Measurements from ENCODE around the gene ZC3H7A.
"Not testable (repeated sequence)": the region's sequence is repeated elsewhere in the genome, so short reads cannot be mapped to it uniquely, and the experiment has no call there.

Gene ZC3H7A

DNA sequence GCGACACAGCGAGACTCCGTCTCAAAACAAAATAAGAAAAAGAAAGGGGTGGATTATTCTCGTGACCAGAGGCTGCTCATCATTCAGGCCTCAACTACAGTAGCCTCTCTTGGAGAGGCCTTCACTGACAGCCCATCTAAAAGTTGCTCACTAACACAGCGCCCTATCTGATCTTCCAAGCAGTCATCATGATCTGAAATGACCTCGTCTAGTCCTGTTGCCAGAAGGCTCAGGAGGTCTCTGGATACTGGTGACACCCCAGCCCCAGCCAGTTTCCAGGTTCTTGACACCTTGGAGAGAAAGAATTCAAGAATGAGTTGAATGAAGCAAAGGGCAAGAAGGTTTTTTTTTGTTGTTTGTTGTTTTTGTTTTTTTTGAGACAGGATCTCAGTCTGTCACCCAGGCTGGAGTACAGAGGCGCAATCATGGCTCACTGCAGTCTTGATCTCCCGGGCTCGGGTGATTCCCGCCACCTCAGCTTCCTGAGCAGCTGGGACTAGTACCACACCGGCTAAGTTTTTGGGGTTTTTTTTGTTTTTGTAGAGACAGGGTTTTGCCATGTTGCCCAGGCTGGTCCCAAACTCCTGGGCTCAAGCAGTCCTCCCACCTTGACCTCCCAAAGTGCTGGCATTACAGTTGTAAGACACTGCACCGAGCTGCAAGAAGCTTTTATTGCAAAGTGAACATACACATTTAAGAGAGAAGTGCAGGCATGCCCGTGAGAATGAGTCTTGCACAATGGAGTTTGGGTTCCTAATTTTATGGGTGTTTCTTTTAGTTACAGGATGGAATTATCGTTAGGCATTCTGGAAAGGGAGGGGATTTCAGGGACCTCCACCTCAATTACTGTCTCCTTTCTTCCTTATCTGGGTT lies 2.7 kb upstream of the ZC3H7A start:
- DNase-seq (ENCODE audit: low read depth in 2 of 2) = no peak

DNA sequence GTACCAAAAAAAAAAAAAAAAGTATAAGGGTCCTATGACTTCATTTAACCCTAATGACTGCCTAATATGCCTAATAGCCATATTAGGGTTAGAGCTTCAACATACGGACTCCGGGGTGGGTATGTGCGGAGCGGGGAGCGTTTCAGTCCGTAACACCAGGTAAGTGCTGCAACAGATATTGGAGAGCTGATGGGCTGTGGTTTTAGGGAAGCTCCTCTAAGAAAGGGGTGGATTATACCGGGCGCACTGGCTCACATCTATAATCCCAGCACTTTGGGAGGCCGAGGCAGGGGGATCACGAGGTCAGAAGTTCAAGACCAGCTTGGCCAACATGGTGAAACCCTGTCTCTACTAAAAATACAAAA lies 1.9 kb upstream of the ZC3H7A start:
- DNase-seq (ENCODE audit: low read depth in 2 of 2) = no peak

DNA sequence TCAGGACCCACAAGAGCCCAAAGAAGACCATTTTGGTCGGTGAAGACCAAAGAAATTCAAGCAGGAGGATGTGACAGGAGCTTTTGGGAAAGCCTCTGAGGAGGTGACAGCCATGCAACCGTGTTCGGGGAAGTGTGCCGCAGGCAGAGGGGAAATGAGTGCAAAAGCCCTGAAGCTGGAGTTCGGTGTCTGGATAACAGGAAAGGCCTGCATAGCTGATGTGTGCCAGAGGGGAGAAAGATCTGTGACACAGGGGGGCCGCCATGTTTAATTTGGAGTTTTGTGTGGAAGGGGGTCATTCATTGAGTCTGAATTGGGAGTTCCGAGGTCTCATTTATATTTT lies 870 bp upstream of the ZC3H7A start:
- no peak for DNase-seq (ENCODE audit: low read depth in 2 of 2)

DNA sequence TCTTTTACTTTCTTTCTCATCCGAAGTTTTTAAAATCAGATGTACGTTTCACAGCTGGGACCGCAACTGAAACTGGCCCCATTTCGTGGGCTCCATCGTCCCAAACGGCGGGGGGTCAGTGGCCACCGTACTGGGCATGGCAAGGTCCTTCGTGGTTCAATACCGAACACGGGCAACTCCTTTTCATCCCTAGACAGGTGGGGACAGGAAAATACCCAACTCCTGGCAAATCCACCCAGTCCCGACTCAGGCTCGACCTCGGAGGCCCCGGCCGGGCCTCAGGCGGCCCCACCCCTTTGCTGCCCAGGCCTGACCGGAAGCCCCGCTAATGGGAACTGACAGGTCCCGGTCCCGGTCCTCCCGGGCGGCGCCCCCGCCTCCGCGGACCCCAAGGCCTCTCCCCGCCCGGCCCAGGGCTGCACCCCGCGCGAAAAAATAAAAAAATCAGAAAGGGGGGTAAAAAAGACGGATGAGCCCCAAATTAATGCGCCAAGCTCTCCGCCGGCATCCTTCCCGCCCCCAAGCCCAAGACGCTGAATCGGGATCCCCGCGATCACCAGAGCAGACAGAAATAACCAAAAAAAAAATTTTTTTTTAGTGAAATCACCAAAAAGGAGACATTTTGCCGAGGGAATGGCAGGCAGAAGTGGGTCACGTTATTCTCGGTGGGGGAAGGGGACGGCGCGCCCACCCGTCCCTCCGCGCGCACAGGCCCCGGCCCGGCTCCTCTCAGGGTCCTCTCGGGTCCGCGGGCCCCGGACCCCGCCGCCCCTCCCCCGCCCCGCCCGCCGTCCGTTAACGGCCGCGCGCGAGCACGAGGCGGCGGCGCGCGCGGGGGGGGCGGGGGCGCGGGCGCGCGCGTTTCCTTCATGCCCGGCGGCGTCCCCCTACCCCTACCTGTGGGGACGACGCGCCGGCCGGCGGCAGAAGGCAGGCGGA lies 562 bp downstream of the ZC3H7A start:
- DNase-seq (ENCODE audit: low read depth in 2 of 2) = no peak

DNA sequence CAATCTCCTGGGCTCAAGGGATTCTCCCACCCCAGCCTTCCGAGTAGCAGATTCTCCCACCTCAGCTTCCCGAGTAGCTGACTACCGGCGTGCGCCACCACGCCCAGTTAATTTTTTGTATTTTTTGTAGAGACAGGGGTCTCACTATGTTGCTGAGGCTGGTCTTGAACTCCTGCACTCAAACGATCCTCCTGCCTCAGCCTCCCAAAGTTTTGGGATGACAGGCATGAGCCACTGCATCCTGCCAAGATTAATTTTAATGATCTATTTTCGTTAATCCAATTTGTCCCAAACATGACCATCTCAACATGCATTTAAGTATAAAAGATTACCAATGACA lies 1.2 kb downstream of the ZC3H7A start:
- no peak for DNase-seq (ENCODE audit: low read depth in 2 of 2)

DNA sequence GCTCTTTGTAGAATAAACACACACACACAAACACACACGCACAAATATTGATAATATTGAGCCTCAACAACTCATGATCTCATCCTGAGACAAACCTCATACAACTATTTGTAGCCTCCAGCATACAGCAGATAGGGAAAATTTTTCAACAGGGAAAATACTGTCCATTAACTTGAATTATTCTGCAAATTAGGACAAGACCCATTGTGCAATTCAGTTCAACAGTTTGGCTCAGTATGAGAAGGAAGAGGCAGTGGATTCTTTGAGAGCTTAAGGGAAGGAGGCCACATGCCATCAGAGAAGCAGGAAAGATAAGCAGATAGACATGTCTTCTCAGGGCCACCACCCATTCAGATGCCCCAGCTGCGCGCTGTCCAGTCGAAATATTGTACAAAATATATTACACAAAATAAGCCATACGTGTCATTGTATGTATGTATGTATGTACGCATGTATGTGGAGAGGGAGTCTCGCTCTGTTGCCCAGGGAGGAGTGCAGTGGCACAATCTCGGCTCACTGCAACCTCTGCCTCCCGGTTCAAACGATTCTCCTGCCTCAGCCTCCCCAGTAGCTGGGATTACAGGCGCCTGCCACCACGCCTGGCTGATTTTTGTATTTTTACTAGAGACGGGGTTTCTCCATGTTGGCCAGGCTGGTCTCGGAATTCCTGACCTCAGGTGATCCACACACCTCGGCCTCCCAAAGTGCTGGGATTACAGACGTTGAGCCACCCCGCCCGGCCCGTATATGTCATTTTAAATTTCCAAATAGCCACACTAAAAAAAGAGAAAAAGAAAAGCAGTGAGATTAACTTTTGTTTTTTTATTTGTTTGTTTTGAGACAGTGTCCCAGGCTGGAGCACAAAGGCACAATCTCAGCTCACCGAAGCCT lies 1.8 kb downstream of the ZC3H7A start:
- no peak for DNase-seq (ENCODE audit: low read depth in 2 of 2)

DNA sequence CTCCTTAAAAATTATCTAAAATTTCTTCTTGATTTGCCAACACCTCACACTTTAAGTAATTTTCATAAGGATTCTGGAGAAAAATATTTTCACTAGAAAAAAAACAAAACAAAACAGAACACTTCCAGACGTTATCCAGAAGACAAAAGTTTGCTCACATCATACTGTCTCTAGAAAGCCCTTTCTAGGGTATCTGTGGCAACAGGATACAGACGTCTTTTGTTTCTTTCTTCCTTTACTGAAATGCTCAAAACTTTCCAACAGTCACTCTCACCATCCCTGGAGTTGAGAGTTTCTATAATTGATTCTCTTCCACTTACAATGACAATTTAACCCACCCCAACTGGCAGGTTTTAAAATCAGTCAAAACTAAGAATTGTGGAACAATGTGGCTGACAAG lies 2.6 kb downstream of the ZC3H7A start:
- DNase-seq (ENCODE audit: low read depth in 2 of 2) = no peak

DNA sequence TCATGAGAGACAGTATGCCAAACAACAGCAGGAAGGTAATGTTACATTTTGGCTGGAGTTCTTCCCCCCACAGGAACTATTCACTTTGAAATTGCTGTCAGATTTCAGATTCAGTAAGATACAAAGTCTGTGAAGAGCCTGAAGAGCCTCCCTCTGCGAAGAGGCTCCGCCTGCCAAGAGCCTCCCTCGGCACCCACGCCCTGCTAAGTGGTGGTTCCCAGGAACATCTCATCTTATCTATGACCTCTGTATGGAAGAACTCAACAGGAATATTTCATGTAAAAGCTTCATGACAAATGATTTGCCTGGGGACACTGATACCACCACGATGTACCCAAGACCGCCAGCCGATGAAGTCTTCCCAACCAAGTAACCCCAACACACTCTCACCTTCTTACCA lies 3.2 kb downstream of the ZC3H7A start:
- no peak for DNase-seq (ENCODE audit: low read depth in 2 of 2)

DNA sequence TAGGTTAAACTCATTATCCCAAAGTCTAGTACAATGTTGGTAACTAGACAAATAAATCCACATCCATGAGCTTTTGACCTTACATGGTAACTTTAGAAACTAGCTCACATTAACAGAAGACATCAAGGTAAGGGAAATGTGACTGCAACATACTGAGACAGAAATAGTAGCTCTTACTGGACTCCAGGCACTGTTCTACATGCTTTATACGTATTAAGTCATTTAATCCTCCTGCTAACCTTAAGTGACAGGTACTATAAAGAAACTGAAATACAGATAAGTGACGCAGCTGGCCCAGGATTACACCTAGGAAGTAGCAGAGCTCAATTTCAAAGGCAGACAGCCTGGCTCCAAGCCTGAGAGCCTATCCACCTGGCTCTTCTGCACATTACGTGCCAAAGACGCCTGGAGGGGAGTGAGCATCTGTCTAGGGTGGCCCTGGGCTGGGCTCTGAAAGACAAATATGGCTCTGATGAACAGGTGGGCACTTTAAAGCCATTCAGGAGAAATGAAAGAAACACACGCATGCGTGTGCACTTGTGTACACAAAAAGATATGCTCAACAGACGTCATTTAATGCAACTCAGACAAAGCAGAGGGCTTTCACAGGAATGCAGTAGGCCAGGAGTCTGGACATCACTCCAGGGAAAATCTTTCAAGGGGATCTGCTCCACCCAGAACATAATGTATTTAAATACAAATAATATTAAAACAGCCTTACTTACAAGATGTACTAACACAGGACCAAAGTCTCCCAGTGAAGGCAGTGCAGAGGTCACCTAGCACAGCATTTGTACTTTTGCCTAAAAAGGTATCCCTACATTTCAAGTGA lies 4.4 kb downstream of the ZC3H7A start:
- no peak for DNase-seq (ENCODE audit: low read depth in 2 of 2)

DNA sequence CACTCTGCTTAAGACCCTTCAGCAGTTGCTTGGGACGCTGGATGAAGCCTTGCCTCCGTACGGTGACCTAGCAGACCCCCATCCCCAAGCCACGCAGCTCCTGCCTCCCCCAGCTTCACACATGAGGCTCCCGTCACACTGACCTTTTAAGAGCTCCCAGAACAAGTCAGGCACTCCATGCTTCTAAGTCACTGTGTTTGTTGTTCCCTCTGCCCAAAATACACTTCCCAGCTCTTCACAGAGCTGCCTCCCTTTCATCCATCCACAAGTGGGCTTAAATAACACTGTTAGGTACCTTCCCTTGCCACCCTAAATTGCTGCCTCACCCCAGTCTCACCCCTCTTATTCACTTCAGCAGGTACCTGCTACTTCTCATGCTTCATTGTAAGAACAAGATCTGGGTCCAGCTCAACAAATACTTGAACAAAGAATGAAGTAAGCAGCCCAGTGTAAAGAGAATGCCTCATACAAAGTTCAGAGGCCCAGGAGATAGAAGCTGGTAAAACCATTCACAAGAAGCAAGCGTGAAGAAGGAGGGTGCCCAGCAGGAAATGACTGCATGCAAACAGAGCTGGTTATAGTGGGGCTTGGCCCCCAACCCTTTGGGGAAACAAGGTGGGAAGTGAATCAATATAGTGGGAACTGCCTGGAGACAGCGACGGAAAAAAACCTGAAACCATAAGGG lies 5.8 kb downstream of the ZC3H7A start:
- DNase-seq (ENCODE audit: low read depth in 2 of 2) = no peak

DNA sequence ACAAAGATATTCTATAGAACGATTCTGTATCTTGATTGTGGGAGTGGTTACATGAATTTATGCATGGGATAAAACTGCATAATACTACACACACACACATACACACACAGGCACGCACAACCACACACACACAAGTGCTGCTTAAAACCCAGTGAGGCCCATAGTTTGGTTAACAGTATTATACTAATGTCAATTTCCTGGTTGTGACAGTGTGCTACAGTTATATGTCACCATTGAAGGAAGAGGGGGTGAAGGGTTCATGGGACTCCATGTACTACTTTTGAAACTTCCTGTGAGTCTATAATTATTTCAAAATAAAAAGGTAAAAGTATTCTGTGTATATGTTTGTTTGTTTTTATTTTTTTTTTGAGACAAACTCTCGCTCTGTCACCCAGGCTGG lies 8.1 kb downstream of the ZC3H7A start:
- DNase-seq (ENCODE audit: low read depth in 2 of 2) = no peak

DNA sequence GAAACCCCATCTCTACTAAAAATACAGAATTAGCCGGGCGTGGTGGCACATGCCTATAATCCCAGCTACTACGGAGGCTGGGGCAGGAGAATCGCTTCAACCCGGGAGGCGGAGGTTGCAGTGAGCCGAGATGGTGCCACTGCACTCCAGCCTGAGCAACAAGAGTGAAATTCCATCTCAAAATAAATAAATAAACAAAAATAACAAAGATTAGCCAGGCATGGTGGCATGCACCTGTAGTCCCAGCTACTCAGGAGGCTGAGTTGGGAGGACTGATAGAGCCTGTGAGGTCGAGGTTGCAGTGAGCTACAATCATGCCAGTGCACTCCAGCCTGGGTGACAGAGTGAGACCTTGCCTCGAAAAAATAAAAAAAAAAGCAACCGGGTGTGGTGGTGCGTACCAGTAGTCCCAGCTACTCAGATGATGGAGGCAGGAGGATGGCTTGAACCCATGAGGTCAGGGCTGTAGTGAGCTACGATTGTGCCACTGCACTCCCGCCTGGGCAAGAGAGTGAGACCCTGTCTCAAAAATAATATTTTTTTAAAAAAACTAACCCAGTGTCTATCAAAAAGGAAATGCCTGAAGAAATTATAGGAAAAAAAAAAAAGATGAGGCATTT lies 12.0 kb downstream of the ZC3H7A start:
- DNase-seq (ENCODE audit: low read depth in 2 of 2) = not testable (repeated sequence)

DNA sequence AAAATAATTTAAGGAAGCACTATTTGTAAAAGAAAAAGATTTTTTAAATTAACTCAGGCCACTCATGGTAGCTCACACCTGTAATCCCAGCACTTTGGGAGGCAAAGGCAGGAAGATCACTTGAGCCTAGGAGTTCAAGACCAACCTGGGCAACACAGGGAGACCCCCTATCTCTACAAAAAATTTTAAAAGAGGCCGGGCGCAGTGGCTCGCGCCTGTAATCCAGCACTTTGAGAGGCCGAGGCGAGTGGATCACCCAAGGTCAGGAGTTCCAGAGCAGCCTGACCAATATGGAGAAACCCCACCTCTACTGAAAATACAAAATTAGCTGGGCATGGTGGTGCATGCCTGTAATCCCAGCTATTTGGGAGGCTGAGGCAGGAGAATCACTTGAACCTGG lies 12.7 kb downstream of the ZC3H7A start:
- DNase-seq (ENCODE audit: low read depth in 2 of 2) = not testable (repeated sequence)

DNA sequence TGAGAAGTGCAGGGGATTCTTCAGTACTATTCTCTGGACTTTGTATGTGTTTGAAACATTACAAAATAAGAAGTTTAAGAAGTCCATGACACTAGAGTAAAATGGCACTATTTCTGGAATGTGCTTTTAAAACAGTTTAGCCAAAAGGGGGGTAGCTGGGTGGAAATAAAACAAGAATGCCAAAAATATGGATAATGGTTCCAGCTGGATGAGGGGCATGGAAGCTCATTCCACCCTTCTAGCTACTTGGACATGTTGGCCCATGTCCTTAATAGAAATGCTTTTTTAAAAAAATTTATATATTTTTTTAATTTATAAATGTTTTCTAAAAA lies 13.1 kb downstream of the ZC3H7A start:
- DNase-seq (ENCODE audit: low read depth in 2 of 2) = no peak

DNA sequence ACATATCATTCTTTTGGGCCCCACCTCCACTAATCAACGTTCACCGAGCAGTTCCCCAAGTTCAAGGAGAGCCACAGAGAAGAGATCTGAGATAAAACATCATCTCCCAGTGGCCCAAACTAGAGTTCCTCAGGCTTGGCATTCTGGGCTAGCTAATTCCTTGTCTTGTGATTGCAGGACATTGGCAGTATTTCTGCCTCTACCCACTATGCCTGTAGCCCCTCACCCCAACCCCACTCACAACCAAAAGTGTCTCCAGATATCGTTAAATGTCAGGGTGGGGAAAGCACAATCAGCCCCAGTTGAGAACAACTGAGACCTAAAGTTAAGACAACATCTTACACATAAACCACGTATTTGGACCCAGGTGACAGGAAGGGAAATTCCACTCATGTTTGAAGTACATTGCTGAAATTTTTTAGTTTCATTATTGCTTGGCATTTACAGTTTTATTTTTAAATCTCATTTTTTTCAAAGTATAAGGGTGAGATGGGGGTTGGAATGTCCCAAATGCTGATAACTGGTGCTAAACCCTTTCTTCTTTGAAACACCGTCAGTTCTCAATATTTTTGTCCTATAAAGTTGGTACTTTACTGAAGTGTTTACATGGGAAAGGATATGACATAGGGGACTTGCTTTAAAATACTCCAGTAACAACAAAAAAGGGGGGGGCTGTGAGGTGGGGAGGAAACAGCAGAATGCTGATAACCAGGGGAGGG lies 13.6 kb downstream of the ZC3H7A start:
- peak in 1 of 2 donors; percentile 31 for DNase-seq (ENCODE audit: low read depth in 2 of 2)

DNA sequence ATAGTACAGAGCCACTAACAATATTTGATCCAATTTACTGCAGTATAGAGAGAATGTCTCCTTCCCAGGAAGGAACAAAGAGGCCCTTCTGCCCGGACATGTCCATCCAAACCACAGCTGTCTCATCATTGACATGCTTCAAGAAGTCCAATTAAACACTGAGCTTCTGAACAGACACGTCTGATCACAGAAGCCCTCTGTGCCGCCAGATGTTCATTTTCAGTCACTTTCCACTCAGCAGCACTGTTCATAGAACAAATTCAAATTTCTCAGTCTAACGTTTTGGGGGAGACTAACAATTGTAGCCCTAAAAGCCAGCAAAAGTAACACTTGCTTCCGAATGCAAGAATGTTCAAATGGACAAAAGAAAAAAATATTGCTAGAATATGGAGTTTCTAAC lies 15.3 kb downstream of the ZC3H7A start:
- DNase-seq (ENCODE audit: low read depth in 2 of 2) = no peak

DNA sequence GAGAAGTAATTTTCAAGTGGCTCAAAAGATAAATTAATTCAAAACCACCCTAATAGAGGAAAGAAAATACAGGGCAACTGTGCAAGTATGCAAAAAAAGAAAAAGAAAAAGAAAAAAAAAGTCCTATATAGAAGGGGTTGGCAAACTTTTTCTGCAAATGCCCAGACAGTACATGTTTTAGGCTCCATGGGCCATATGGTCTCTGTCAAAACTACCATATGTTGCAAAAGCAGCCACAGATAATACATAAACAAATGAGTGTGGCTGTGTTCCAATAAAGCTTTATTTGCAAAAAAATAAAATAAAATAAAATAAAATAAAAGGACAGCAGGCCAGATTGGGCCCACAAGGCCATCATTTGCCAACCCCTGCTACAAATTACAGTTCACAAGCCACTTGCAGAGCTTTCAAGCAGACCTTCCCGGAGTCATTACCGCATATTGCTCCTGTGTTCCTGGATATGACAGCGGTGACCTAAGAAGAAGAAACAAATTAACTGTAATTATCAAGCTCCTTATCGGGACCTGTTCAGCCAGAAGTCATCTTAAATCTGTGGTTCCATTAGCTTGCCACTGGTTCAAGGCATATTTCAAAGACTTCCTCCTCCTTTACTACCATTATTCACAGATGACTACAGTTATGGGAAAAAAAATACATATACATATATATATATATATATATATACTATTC lies 15.9 kb downstream of the ZC3H7A start:
- no peak for DNase-seq (ENCODE audit: low read depth in 2 of 2)

DNA sequence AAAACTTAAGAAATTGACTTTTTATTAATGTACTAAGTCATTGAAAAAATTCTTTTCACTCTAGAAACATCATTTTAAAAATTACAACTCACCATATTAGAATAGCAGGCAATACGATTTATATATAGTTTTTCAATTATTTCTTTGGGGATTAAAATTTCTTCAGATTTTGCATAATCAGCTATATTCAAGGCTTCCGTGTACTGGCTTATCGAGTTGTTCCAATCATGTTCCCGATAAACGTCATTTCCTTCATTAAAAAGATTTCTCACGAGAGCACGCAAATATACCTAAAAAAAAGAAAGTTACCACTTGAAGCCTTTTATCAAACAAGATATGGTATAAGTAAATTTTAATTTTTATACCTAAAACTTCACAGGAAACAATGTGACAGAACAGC lies 18.0 kb downstream of the ZC3H7A start:
- no peak for DNase-seq (ENCODE audit: low read depth in 2 of 2)

DNA sequence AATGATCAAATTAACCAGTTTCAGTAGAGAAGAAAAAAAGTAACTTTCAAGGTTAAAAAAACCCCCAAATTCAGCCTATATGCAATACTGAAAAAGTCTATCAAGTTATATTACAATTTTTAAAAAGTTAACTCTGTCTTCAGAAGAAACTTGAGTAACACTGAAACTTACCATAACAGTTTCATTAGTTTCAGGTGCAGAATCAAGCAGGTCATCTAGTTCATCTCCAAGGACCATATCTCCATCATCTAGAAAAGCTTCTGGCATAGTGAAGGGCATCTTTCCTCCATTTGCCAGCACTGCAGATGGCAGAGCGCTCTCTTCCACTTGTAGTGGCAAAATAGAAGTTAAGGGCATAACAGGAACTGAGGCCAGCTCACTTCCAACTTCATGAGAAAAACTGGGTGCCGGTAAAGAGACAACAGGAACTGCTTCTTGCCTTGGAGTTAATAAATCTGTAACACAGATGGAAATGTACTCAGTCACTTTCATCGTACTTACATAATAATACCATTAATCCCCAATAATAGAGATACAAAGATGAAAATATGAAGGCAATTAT lies 22.9 kb downstream of the ZC3H7A start:
- DNase-seq (ENCODE audit: low read depth in 2 of 2) = no peak

All from stimulated activated CD8-positive, alpha-beta memory T cell treated with anti-CD3 and anti-CD28 coated beads, Interleukin-7, amount 100 ng/mL, for 4 hours (primary cell).